ENCODE measurements around the gene TALDO1. TPM values are rescaled to one million over a fixed set of nuclear protein-coding genes. Genes with fewer than 3 reads are reported as not detected.

TALDO1 gene
- polyA plus RNA-seq, result 100 to 1,000 TPM; 163 to 189 (median 180) TPM

- Mint-ChIP-seq H3K27me3 (ENCODE audit: low read depth in 3 of 3) (peaks cover 0 to 2% (median 0%) of the 10 kb centered on the region in 3 donors), H3K9me3 (no peaks in the 10 kb centered on the region), H3K27ac (peak within 1 kb of the TSS in 5 of 6 donors; percentile 49 to 83 (median 72)), H3K4me1 (peaks cover 17 to 23% of the 10 kb centered on the region in 2 donors), H3K36me3 (no peaks in the 10 kb centered on the region), H3K4me3 (peak within 1 kb of the TSS; percentile 82 to 89 (median 83))
- peak; percentile 80 to 84 (median 81) for DNase-seq
Measured at GRCh38 chr11:747158-748006, at the start of gene TALDO1. Gene TALDO1, plus strand, starts transcription at chr11:747464. Its CDS starts 18 bp downstream, at chr11:747482.

GRCh38 chr11:697811-698311 lies 49.4 kb upstream of the TALDO1 start:
- Mint-ChIP-seq H3K4me1 (peaks cover 35 to 40% of the 10 kb centered on the region in 2 donors), H3K4me3 (peak overlapping the region in 4 of 5 donors; percentile 9 to 87 (median 28)), H3K36me3 (no peaks in the 10 kb centered on the region), H3K9me3 (no peaks in the 10 kb centered on the region), H3K27me3 (ENCODE audit: low read depth in 3 of 3) (peaks cover 0 to 22% (median 2%) of the 10 kb centered on the region in 3 donors), H3K27ac (peak overlapping the region in 3 of 6 donors; percentile 46 to 82 (median 52))
- no peak for DNase-seq

GRCh38 chr11:698493-699115 lies 48.7 kb upstream of the TALDO1 start:
- H3K27ac Mint-ChIP-seq, result peak overlapping the region in 1 of 6 donors; percentile 46
- no peaks in the 10 kb centered on the region for H3K9me3 Mint-ChIP-seq
- peak overlapping the region in 1 of 5 donors; percentile 27 for H3K4me3 Mint-ChIP-seq
- H3K36me3 Mint-ChIP-seq, result no peaks in the 10 kb centered on the region
- DNase-seq, result no peak
- peaks cover 32 to 34% of the 10 kb centered on the region in 2 donors for H3K4me1 Mint-ChIP-seq
- H3K27me3 Mint-ChIP-seq (ENCODE audit: low read depth in 3 of 3), result peaks cover 0 to 17% (median 2%) of the 10 kb centered on the region in 3 donors

- no peak for DNase-seq
- peaks cover 0 to 17% (median 2%) of the 10 kb centered on the region in 3 donors for H3K27me3 Mint-ChIP-seq (ENCODE audit: low read depth in 3 of 3)
- H3K36me3 Mint-ChIP-seq, result no peaks in the 10 kb centered on the region
- no peak overlapping the region for H3K4me3 Mint-ChIP-seq
- H3K9me3 Mint-ChIP-seq, result no peaks in the 10 kb centered on the region
- peaks cover 29 to 32% of the 10 kb centered on the region in 2 donors for H3K4me1 Mint-ChIP-seq
- H3K27ac Mint-ChIP-seq, result no peak overlapping the region
Measured at GRCh38 chr11:699116-699508, 48.2 kb upstream of the TALDO1 start.

- H3K36me3 Mint-ChIP-seq, result no peaks in the 10 kb centered on the region
- H3K4me3 Mint-ChIP-seq, result no peak overlapping the region
- H3K27ac Mint-ChIP-seq, result no peak overlapping the region
- DNase-seq, result no peak
- no peaks in the 10 kb centered on the region for H3K9me3 Mint-ChIP-seq
- H3K27me3 Mint-ChIP-seq (ENCODE audit: low read depth in 3 of 3), result peaks cover 0 to 16% (median 2%) of the 10 kb centered on the region in 3 donors
- peaks cover 29 to 31% of the 10 kb centered on the region in 2 donors for H3K4me1 Mint-ChIP-seq
Measured at GRCh38 chr11:699753-700152, 47.5 kb upstream of the TALDO1 start.

- peak overlapping the region in 1 of 6 donors; percentile 17 for H3K27ac Mint-ChIP-seq
- H3K9me3 Mint-ChIP-seq, result no peaks in the 10 kb centered on the region
- H3K36me3 Mint-ChIP-seq, result no peaks in the 10 kb centered on the region
- H3K27me3 Mint-ChIP-seq (ENCODE audit: low read depth in 3 of 3), result peaks cover 0 to 3% (median 0%) of the 10 kb centered on the region in 3 donors
- H3K4me3 Mint-ChIP-seq, result no peak overlapping the region
- no peak for DNase-seq
- peaks cover 20 to 24% of the 10 kb centered on the region in 2 donors for H3K4me1 Mint-ChIP-seq
Measured at GRCh38 chr11:701741-702461, 45.4 kb upstream of the TALDO1 start.

GRCh38 chr11:702462-703461 lies 44.5 kb upstream of the TALDO1 start:
- H3K36me3 Mint-ChIP-seq, result no peaks in the 10 kb centered on the region
- no peaks in the 10 kb centered on the region for H3K9me3 Mint-ChIP-seq
- H3K27me3 Mint-ChIP-seq (ENCODE audit: low read depth in 3 of 3), result peaks cover 3 to 5% (median 4%) of the 10 kb centered on the region in 3 donors
- H3K27ac Mint-ChIP-seq, result peak overlapping the region in 3 of 6 donors; percentile 8 to 34 (median 17)
- peak overlapping the region in 3 of 5 donors; percentile 6 to 33 (median 14) for H3K4me3 Mint-ChIP-seq
- peak; percentile 33 to 39 (median 38) for DNase-seq
- peaks cover 11 to 16% of the 10 kb centered on the region in 2 donors for H3K4me1 Mint-ChIP-seq

GRCh38 chr11:703506-703905 lies 43.8 kb upstream of the TALDO1 start:
- H3K4me3 Mint-ChIP-seq, result peak overlapping the region in 1 of 5 donors; percentile 12
- peaks cover 6 to 11% of the 10 kb centered on the region in 2 donors for H3K4me1 Mint-ChIP-seq
- H3K9me3 Mint-ChIP-seq, result no peaks in the 10 kb centered on the region
- peak overlapping the region in 2 of 6 donors; percentile 34 to 49 for H3K27ac Mint-ChIP-seq
- DNase-seq, result no peak
- no peaks in the 10 kb centered on the region for H3K36me3 Mint-ChIP-seq
- peaks cover 2 to 6% (median 5%) of the 10 kb centered on the region in 3 donors for H3K27me3 Mint-ChIP-seq (ENCODE audit: low read depth in 3 of 3)

- Mint-ChIP-seq H3K36me3 (no peaks in the 10 kb centered on the region), H3K4me3 (no peak overlapping the region), H3K27me3 (ENCODE audit: low read depth in 3 of 3) (peaks cover 2 to 6% (median 5%) of the 10 kb centered on the region in 3 donors), H3K27ac (no peak overlapping the region), H3K9me3 (no peaks in the 10 kb centered on the region), H3K4me1 (peaks cover 6 to 11% of the 10 kb centered on the region in 2 donors)
- no peak for DNase-seq
Measured at GRCh38 chr11:704228-704674, 43.0 kb upstream of the TALDO1 start.

GRCh38 chr11:704781-705645 lies 42.3 kb upstream of the TALDO1 start:
- Mint-ChIP-seq H3K27me3 (ENCODE audit: low read depth in 3 of 3) (peaks cover 2 to 6% (median 5%) of the 10 kb centered on the region in 3 donors), H3K4me1 (peaks cover 6 to 11% of the 10 kb centered on the region in 2 donors), H3K9me3 (no peaks in the 10 kb centered on the region), H3K4me3 (peak overlapping the region in 2 of 5 donors; percentile 40 to 41), H3K36me3 (no peaks in the 10 kb centered on the region), H3K27ac (peak overlapping the region in 1 of 6 donors; percentile 28)
- no peak for DNase-seq

- Mint-ChIP-seq H3K27ac (peak within 1 kb of the TSS in 1 of 6 donors; percentile 28), H3K4me3 (peak within 1 kb of the TSS in 2 of 5 donors; percentile 40 to 41), H3K36me3 (no peaks in the 10 kb centered on the region), H3K9me3 (no peaks in the 10 kb centered on the region), H3K27me3 (ENCODE audit: low read depth in 3 of 3) (peaks cover 3 to 6% (median 5%) of the 10 kb centered on the region in 3 donors), H3K4me1 (peaks cover 6 to 11% of the 10 kb centered on the region in 2 donors)
- DNase-seq, result no peak
Measured at GRCh38 chr11:705646-706438, 41.4 kb upstream of the TALDO1 start, which contains the start of gene EPS8L2. Gene EPS8L2, plus strand, starts transcription at chr11:706231. Its CDS starts 3,177 bp downstream, at chr11:709408.

Measured in immature natural killer cell (primary cell).